Eye (tissue), 1 donor: Measurements from ENCODE around the gene PIK3C2B.
A peak's percentile ranks its signal among the peaks of the same experiment; 100 is the strongest.
"Not testable (repeated sequence)": the region's sequence is repeated elsewhere in the genome, so short reads cannot be mapped to it uniquely, and the experiment has no call there.

Experiments
- DNase-seq: peaks from one replicate; pipeline ENCODE4 v3.0.0-alpha.2; 2015

PIK3C2B gene

GRCh38 chr1:204494281-204495077 lies at the start of gene PIK3C2B:
Gene PIK3C2B (minus strand): TSS chr1:204494805. CDS start chr1:204469802, 25,003 bp downstream.
- DNase-seq, result peak; percentile 94

GRCh38 chr1:204544321-204544720 lies 49.7 kb upstream of the PIK3C2B start:
- no peak for DNase-seq

GRCh38 chr1:204541626-204542025 lies 47.0 kb upstream of the PIK3C2B start:
- DNase-seq, result no peak

GRCh38 chr1:204532832-204533231 lies 38.2 kb upstream of the PIK3C2B start:
- DNase-seq, result peak; percentile 7

GRCh38 chr1:204530932-204531331 lies 36.3 kb upstream of the PIK3C2B start:
- no peak for DNase-seq

GRCh38 chr1:204529371-204529895 lies 34.8 kb upstream of the PIK3C2B start:
- no peak for DNase-seq

GRCh38 chr1:204528677-204529076 lies 34.1 kb upstream of the PIK3C2B start:
- no peak for DNase-seq

GRCh38 chr1:204528241-204528640 lies 33.6 kb upstream of the PIK3C2B start:
- DNase-seq, result no peak

- no peak for DNase-seq
Observed at GRCh38 chr1:204524986-204525385, 30.4 kb upstream of the PIK3C2B start.

- no peak for DNase-seq
Observed at GRCh38 chr1:204523605-204524215, 29.1 kb upstream of the PIK3C2B start.

- DNase-seq, result not testable (repeated sequence)
Observed at GRCh38 chr1:204521941-204522521, 27.4 kb upstream of the PIK3C2B start.

- no peak for DNase-seq
Observed at GRCh38 chr1:204520834-204521709, 26.5 kb upstream of the PIK3C2B start.

GRCh38 chr1:204517382-204517781 lies 22.8 kb upstream of the PIK3C2B start:
- not testable (repeated sequence) for DNase-seq

GRCh38 chr1:204516180-204516879 lies 21.7 kb upstream of the PIK3C2B start, which contains the start of gene MDM4:
Gene MDM4 (plus strand): TSS chr1:204516406. CDS start chr1:204525519, 9,113 bp downstream.
- DNase-seq, result peak; percentile 98

GRCh38 chr1:204514828-204515227 lies 20.2 kb upstream of the PIK3C2B start:
- DNase-seq, result no peak

- DNase-seq, result no peak
Observed at GRCh38 chr1:204513117-204513716, 18.6 kb upstream of the PIK3C2B start.

- DNase-seq, result no peak
Observed at GRCh38 chr1:204511366-204511765, 16.8 kb upstream of the PIK3C2B start.

GRCh38 chr1:204509186-204509635 lies 14.6 kb upstream of the PIK3C2B start:
- no peak for DNase-seq

GRCh38 chr1:204507317-204508105 lies 12.9 kb upstream of the PIK3C2B start:
- peak; percentile 85 for DNase-seq

- peak; percentile 100 for DNase-seq
Observed at GRCh38 chr1:204506969-204507316, 12.3 kb upstream of the PIK3C2B start.
